Sciatic nerve (tissue), 2 donors: ENCODE data around the gene TCAF2. TPM values are rescaled to one million over a fixed set of nuclear protein-coding genes. Genes with fewer than 3 reads are reported as not detected.
"Not testable (repeated sequence)": the region's sequence is repeated elsewhere in the genome, so short reads cannot be mapped to it uniquely, and the experiment has no call there.

ENCODE experiments used
- ATAC-seq: fragments of 200-7000 bp; cut with Tn5 transposase; one replicate; pipeline ENCODE4 v1.9.1; 2020; ENCODE audit warnings: mild to moderate bottlenecking, moderate library complexity
- DNase-seq: peaks from one replicate; pipeline ENCODE4 v3.0.0-alpha.2; 2020; ENCODE audit warnings: low spot score
- intact Hi-C: fragments of 100-400 bp; cut with DNase I; formaldehyde crosslinking; loops from one replicate; pipeline ENCODE4 v1.14.2; 2022
- total RNA-seq: library from RNA; stranded (reverse); fragmentation: NEBNext Ultra II Directional; extraction: Animal tissue kit (Norgen Biotek cat#: 25700); gene quantifications from one replicate; pipeline ENCODE4 v1.2.1, GENCODE V29; 2021
- donor health status: DM: no; HTN: no; CAD: no.
- donor health status: DM: no; HTN: no; CAD: no.

Gene TCAF2
- 2.5 TPM for total RNA-seq

GRCh38 chr7:143620646-143621045 lies at the start of gene TCAF2:
Gene TCAF2, plus strand, starts transcription at chr7:143620974.
- peak; percentile 98 for ATAC-seq
- peak; percentile 89 for DNase-seq
- intact Hi-C loops = not testable (repeated sequence)

GRCh38 chr7:143571501-143571900 lies 49.3 kb upstream of the TCAF2 start, which contains the start of gene CTAGE15:
Gene CTAGE15, plus strand, starts transcription at chr7:143571801. Its CDS starts 17 bp downstream, at chr7:143571818.
- intact Hi-C loops, DNase-seq, ATAC-seq: not testable (repeated sequence)

GRCh38 chr7:143588183-143588582 lies 32.6 kb upstream of the TCAF2 start:
- intact Hi-C loops, DNase-seq, ATAC-seq: not testable (repeated sequence)

- intact Hi-C loops, DNase-seq, ATAC-seq: not testable (repeated sequence)
Observed at GRCh38 chr7:143589897-143590296, 30.9 kb upstream of the TCAF2 start.

- DNase-seq (peak; percentile 5), ATAC-seq (peak; percentile 13)
- intact Hi-C loops = not testable (repeated sequence)
Observed at GRCh38 chr7:143598086-143598485, 22.7 kb upstream of the TCAF2 start.

GRCh38 chr7:143603549-143603948 lies 17.2 kb upstream of the TCAF2 start:
- ATAC-seq, DNase-seq, intact Hi-C loops: not testable (repeated sequence)

GRCh38 chr7:143606088-143606487 lies 14.7 kb upstream of the TCAF2 start:
- ATAC-seq, DNase-seq, intact Hi-C loops: not testable (repeated sequence)

- ATAC-seq, intact Hi-C loops, DNase-seq: not testable (repeated sequence)
Observed at GRCh38 chr7:143615545-143615944, 5.2 kb upstream of the TCAF2 start.

- intact Hi-C loops, DNase-seq, ATAC-seq: not testable (repeated sequence)
Observed at GRCh38 chr7:143617204-143617603, 3.6 kb upstream of the TCAF2 start.

GRCh38 chr7:143620058-143620457 lies 716 bp upstream of the TCAF2 start:
- DNase-seq (peak; percentile 84), ATAC-seq (peak; percentile 79)
- intact Hi-C loops = not testable (repeated sequence)

GRCh38 chr7:143621175-143621574 lies 401 bp downstream of the TCAF2 start:
- intact Hi-C loops, DNase-seq: not testable (repeated sequence)

GRCh38 chr7:143622130-143622529 lies 1.4 kb downstream of the TCAF2 start:
- intact Hi-C loops, DNase-seq, ATAC-seq: not testable (repeated sequence)

More at GRCh38 chr7:143621175-143621574, 401 bp downstream of the TCAF2 start:
- ATAC-seq = peak; percentile 22

GRCh38 chr7:143630653-143631052 lies 9.9 kb downstream of the TCAF2 start:
- ATAC-seq, intact Hi-C loops, DNase-seq: not testable (repeated sequence)

- intact Hi-C loops, ATAC-seq, DNase-seq: not testable (repeated sequence)
Observed at GRCh38 chr7:143632506-143632905, 11.7 kb downstream of the TCAF2 start.

GRCh38 chr7:143633013-143633618 lies 12.3 kb downstream of the TCAF2 start:
- ATAC-seq, intact Hi-C loops, DNase-seq: not testable (repeated sequence)

GRCh38 chr7:143635364-143636240 lies 14.8 kb downstream of the TCAF2 start:
- DNase-seq, intact Hi-C loops: not testable (repeated sequence)
- ATAC-seq = peak; percentile 68

GRCh38 chr7:143639372-143639771 lies 18.6 kb downstream of the TCAF2 start:
- DNase-seq, intact Hi-C loops: not testable (repeated sequence)
- peak; percentile 76 for ATAC-seq

- ATAC-seq, intact Hi-C loops, DNase-seq: not testable (repeated sequence)
Observed at GRCh38 chr7:143640528-143641189, 19.9 kb downstream of the TCAF2 start.

GRCh38 chr7:143646598-143646997 lies 25.8 kb downstream of the TCAF2 start:
- intact Hi-C loops, DNase-seq, ATAC-seq: not testable (repeated sequence)
